ENCODE measurements around the gene TBC1D14. TPM values are rescaled to one million over a fixed set of nuclear protein-coding genes. Genes with fewer than 3 reads are reported as not detected.

TBC1D14 gene
- total RNA-seq, 1 donor from 2014 or later = 40.2 TPM

DNA sequence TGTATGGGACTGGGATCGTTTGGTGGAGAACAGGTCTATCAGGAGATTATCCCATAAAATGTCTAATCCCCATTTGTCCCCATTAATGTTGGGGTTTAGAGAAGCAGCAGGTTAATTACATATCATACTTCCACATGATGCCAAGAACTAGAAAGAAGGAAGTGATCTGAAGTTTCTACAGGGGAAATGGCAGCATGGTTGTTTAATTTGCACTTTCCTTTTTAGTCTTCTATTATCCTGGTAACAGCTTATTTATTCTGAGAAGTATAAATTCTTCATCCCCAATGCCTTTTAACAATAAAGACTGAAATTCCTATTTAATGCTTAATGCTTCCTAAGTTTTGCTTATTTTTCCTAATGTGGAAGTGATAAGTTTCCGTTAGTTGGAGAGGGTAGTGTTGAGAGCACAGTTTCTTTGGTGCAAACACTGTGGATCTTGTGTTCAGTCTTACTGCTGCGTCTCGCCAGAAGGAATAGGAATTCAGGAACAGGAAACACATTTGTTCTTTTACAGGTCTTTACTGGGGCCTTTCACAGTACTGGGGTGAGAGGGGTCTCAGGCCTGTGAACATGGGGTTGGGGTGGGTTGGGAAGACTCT, 74.0 kb downstream of the TBC1D14 start:
- Histone ChIP-seq H3K9me3 (ENCODE audit: control insufficient read depth in 3 of 3, low read length in 3 of 3) (no peaks in the 10 kb centered on the region), H3K9ac (ENCODE audit: low read depth in 1 of 3, low read length in 3 of 3) (peak overlapping the region in 1 of 3 donors; percentile 68), H3K27me3 (ENCODE audit: control insufficient read depth in 3 of 3, insufficient read depth in 3 of 3, low read length in 3 of 3) (no peaks in the 10 kb centered on the region), H3K27ac (ENCODE audit: low read depth, low read length) (no peak overlapping the region), H3K4me3 (ENCODE audit: low read length in 3 of 3) (peak overlapping the region in 1 of 3 donors; percentile 15), H3K36me3 (ENCODE audit: control insufficient read depth in 3 of 3, insufficient read depth in 3 of 3, low read length in 3 of 3) (peaks cover 0 to 2% (median 2%) of the 10 kb centered on the region in 3 donors), H3K4me1 (ENCODE audit: control insufficient read depth in 3 of 3, insufficient read depth in 3 of 3, low read length in 3 of 3) (peaks cover 36 to 39% (median 37%) of the 10 kb centered on the region in 3 donors)

GRCh38 chr4:6984612-6985425, 75.2 kb downstream of the TBC1D14 start:
- Histone ChIP-seq H3K9me3 (ENCODE audit: control insufficient read depth in 3 of 3, low read length in 3 of 3) (no peaks in the 10 kb centered on the region), H3K27me3 (ENCODE audit: control insufficient read depth in 3 of 3, insufficient read depth in 3 of 3, low read length in 3 of 3) (no peaks in the 10 kb centered on the region), H3K27ac (ENCODE audit: low read depth, low read length) (no peak overlapping the region), H3K36me3 (ENCODE audit: control insufficient read depth in 3 of 3, insufficient read depth in 3 of 3, low read length in 3 of 3) (peaks cover 0 to 2% (median 2%) of the 10 kb centered on the region in 3 donors), H3K4me1 (ENCODE audit: control insufficient read depth in 3 of 3, insufficient read depth in 3 of 3, low read length in 3 of 3) (peaks cover 48 to 51% (median 48%) of the 10 kb centered on the region in 3 donors), H3K4me3 (ENCODE audit: low read length in 3 of 3) (peak overlapping the region; percentile 84 to 92 (median 91)), H3K9ac (ENCODE audit: low read depth in 1 of 3, low read length in 3 of 3) (peak overlapping the region; percentile 13 to 99 (median 96))

DNA sequence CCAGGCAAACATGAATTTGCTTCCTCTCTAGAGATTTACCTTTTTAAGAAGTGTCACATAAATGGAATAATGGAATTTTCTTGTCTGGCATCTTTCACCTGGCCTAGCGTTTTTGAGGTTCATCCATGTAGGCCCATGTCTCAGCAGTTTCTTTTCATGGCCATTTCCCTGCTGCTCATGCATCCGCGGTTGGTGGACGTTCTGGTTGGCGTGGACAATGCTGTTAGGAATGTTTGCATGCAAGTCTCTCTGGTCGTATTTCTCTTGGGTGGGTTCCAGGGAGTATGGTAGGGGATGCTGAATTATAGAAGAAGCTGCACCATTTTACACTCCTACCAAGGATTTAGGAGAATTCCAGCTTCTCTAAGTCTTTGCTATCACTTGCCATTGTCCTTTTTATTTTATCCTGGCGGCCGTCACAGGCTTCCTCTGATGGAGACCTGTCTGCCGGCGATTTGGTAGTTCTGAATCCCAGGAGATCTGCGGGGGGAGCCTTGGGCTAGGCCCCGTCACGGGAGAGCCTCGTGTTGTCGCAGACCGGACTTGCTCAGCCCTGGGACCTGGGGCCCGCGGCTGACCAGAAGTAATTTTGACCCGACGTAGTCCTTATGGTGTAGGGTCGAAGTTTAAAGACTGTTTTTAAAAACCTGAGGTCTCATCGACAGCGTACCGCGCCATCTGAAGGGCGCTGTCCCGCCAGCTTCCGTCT, 76.6 kb downstream of the TBC1D14 start:
- Histone ChIP-seq H3K36me3 (ENCODE audit: control insufficient read depth in 3 of 3, insufficient read depth in 3 of 3, low read length in 3 of 3) (peaks cover 0 to 2% (median 2%) of the 10 kb centered on the region in 3 donors), H3K27me3 (ENCODE audit: control insufficient read depth in 3 of 3, insufficient read depth in 3 of 3, low read length in 3 of 3) (no peaks in the 10 kb centered on the region), H3K27ac (ENCODE audit: low read depth, low read length) (peak overlapping the region; percentile 99), H3K9ac (ENCODE audit: low read depth in 1 of 3, low read length in 3 of 3) (peak overlapping the region; percentile 95 to 99 (median 96)), H3K4me1 (ENCODE audit: control insufficient read depth in 3 of 3, insufficient read depth in 3 of 3, low read length in 3 of 3) (peaks cover 50 to 59% (median 57%) of the 10 kb centered on the region in 3 donors), H3K9me3 (ENCODE audit: control insufficient read depth in 3 of 3, low read length in 3 of 3) (no peaks in the 10 kb centered on the region), H3K4me3 (ENCODE audit: low read length in 3 of 3) (peak overlapping the region; percentile 84 to 92 (median 91))

- Histone ChIP-seq H3K9ac (ENCODE audit: low read depth in 1 of 3, low read length in 3 of 3) (peak overlapping the region; percentile 95 to 99 (median 96)), H3K4me1 (ENCODE audit: control insufficient read depth in 3 of 3, insufficient read depth in 3 of 3, low read length in 3 of 3) (peaks cover 58 to 66% (median 64%) of the 10 kb centered on the region in 3 donors), H3K27me3 (ENCODE audit: control insufficient read depth in 3 of 3, insufficient read depth in 3 of 3, low read length in 3 of 3) (no peaks in the 10 kb centered on the region), H3K4me3 (ENCODE audit: low read length in 3 of 3) (peak overlapping the region; percentile 97 to 99 (median 97)), H3K9me3 (ENCODE audit: control insufficient read depth in 3 of 3, low read length in 3 of 3) (no peaks in the 10 kb centered on the region), H3K27ac (ENCODE audit: low read depth, low read length) (peak overlapping the region; percentile 99), H3K36me3 (ENCODE audit: control insufficient read depth in 3 of 3, insufficient read depth in 3 of 3, low read length in 3 of 3) (peaks cover 0 to 2% (median 2%) of the 10 kb centered on the region in 3 donors)
Observed at GRCh38 chr4:6986781-6987587, 77.4 kb downstream of the TBC1D14 start.

- Histone ChIP-seq H3K4me1 (ENCODE audit: control insufficient read depth in 3 of 3, insufficient read depth in 3 of 3, low read length in 3 of 3) (peaks cover 63 to 72% (median 70%) of the 10 kb centered on the region in 3 donors), H3K27ac (ENCODE audit: low read depth, low read length) (peak overlapping the region; percentile 99), H3K9me3 (ENCODE audit: control insufficient read depth in 3 of 3, low read length in 3 of 3) (no peaks in the 10 kb centered on the region)
Observed at GRCh38 chr4:6987588-6987961, 77.9 kb downstream of the TBC1D14 start.

GRCh38 chr4:6988016-6988715, 78.5 kb downstream of the TBC1D14 start:
- Histone ChIP-seq H3K27ac (ENCODE audit: low read depth, low read length) (peak overlapping the region; percentile 99), H3K4me1 (ENCODE audit: control insufficient read depth in 3 of 3, insufficient read depth in 3 of 3, low read length in 3 of 3) (peaks cover 65 to 76% (median 70%) of the 10 kb centered on the region in 3 donors), H3K4me3 (ENCODE audit: low read length in 3 of 3) (peak overlapping the region; percentile 97 to 99 (median 97)), H3K36me3 (ENCODE audit: control insufficient read depth in 3 of 3, insufficient read depth in 3 of 3, low read length in 3 of 3) (peaks cover 0 to 2% (median 2%) of the 10 kb centered on the region in 3 donors), H3K9me3 (ENCODE audit: control insufficient read depth in 3 of 3, low read length in 3 of 3) (no peaks in the 10 kb centered on the region), H3K9ac (ENCODE audit: low read depth in 1 of 3, low read length in 3 of 3) (peak overlapping the region; percentile 70 to 91 (median 85)), H3K27me3 (ENCODE audit: control insufficient read depth in 3 of 3, insufficient read depth in 3 of 3, low read length in 3 of 3) (no peaks in the 10 kb centered on the region)

More at GRCh38 chr4:6987588-6987961, 77.9 kb downstream of the TBC1D14 start:
- H3K9ac ChIP-seq (ENCODE audit: low read depth in 1 of 3, low read length in 3 of 3) = peak overlapping the region; percentile 70 to 91 (median 85)
- no peaks in the 10 kb centered on the region for H3K27me3 ChIP-seq (ENCODE audit: control insufficient read depth in 3 of 3, insufficient read depth in 3 of 3, low read length in 3 of 3)
- H3K4me3 ChIP-seq (ENCODE audit: low read length in 3 of 3) = peak overlapping the region; percentile 97 to 99 (median 97)
- peaks cover 0 to 2% (median 2%) of the 10 kb centered on the region in 3 donors for H3K36me3 ChIP-seq (ENCODE audit: control insufficient read depth in 3 of 3, insufficient read depth in 3 of 3, low read length in 3 of 3)

DNA sequence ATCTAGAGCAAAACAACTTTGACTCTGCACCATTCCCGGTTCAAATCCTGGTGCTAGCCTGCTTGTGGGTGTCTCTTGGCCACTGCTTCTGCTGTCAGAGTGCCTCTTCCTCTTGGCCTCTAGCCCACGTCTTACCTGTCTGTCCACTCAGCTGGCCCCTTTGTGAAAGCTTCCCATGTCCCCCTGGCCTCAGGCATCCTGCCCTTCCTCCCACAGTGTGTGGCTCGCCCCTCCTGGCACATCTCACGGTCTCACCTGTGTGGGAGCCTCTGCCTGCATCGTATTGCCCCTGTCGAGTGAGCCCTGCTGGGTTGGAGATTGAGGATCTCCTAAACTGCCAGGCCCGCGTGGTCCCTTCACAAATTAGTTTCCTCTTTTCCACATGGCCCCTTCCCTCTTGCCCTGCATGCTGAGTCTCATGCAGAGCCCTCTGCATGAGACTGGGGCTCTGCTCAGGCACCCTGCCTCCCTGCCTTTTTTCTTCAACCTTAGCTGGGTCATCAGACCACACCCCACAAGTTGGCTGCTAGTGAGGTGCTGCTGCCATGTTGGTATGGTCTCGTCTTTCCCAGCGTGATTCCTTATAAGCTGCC, 79.8 kb downstream of the TBC1D14 start:
- Histone ChIP-seq H3K4me1 (ENCODE audit: control insufficient read depth in 3 of 3, insufficient read depth in 3 of 3, low read length in 3 of 3) (peaks cover 61 to 75% (median 62%) of the 10 kb centered on the region in 3 donors), H3K9ac (ENCODE audit: low read depth in 1 of 3, low read length in 3 of 3) (peak overlapping the region in 2 of 3 donors; percentile 12 to 62), H3K9me3 (ENCODE audit: control insufficient read depth in 3 of 3, low read length in 3 of 3) (no peaks in the 10 kb centered on the region), H3K27me3 (ENCODE audit: control insufficient read depth in 3 of 3, insufficient read depth in 3 of 3, low read length in 3 of 3) (no peaks in the 10 kb centered on the region), H3K27ac (ENCODE audit: low read depth, low read length) (peak overlapping the region; percentile 99), H3K4me3 (ENCODE audit: low read length in 3 of 3) (peak overlapping the region in 1 of 3 donors; percentile 2), H3K36me3 (ENCODE audit: control insufficient read depth in 3 of 3, insufficient read depth in 3 of 3, low read length in 3 of 3) (peaks cover 0 to 3% (median 0%) of the 10 kb centered on the region in 3 donors)

DNA sequence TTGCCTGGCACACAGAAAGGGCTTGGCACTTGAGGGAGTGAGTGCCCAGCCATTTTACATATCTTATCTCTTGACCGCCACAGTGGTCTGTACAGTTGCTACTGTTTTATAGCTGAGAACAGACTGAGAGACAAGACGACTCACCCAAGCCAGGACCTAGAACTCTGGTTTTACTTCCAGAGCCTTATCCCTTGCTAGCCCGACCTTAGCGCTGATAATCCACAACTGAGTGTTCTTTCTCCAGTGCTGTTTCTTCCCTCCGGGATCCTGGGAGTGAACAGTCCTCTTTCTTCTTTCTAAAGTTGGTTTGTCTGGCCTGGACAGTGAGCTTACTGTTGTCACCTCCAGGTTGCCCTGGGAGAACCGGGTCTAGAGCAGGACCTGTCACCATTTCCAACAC, 81.0 kb downstream of the TBC1D14 start:
- H3K9me3 ChIP-seq (ENCODE audit: control insufficient read depth in 3 of 3, low read length in 3 of 3) = no peaks in the 10 kb centered on the region
- peak overlapping the region in 1 of 3 donors; percentile 47 for H3K9ac ChIP-seq (ENCODE audit: low read depth in 1 of 3, low read length in 3 of 3)
- H3K36me3 ChIP-seq (ENCODE audit: control insufficient read depth in 3 of 3, insufficient read depth in 3 of 3, low read length in 3 of 3) = peaks cover 0 to 8% (median 0%) of the 10 kb centered on the region in 3 donors
- no peak overlapping the region for H3K27ac ChIP-seq (ENCODE audit: low read depth, low read length)
- no peak overlapping the region for H3K4me3 ChIP-seq (ENCODE audit: low read length in 3 of 3)
- H3K27me3 ChIP-seq (ENCODE audit: control insufficient read depth in 3 of 3, insufficient read depth in 3 of 3, low read length in 3 of 3) = no peaks in the 10 kb centered on the region
- peaks cover 50 to 68% (median 54%) of the 10 kb centered on the region in 3 donors for H3K4me1 ChIP-seq (ENCODE audit: control insufficient read depth in 3 of 3, insufficient read depth in 3 of 3, low read length in 3 of 3)
